Right lobe of liver (tissue), 6 donors: ENCODE measurements around the gene TNS1. TPM values are rescaled to one million over a fixed set of nuclear protein-coding genes. Genes with fewer than 3 reads are reported as not detected.
"Not testable (repeated sequence)": the region's sequence is repeated elsewhere in the genome, so short reads cannot be mapped to it uniquely, and the experiment has no call there.

Experiments used
- ATAC-seq, 4 donors: fragments of 200-7000 bp; cut with Tn5 transposase; one replicate each; pipeline ENCODE4 v1.9.1; 2020; ENCODE audit warnings: mild to moderate bottlenecking in 4 of 4, moderate library complexity in 4 of 4
- DNase-seq, 3 donors: peaks; one replicate each; pipeline ENCODE4 v3.0.0-alpha.2; 2020
- H3K27ac ChIP-seq, 3 donors: fragments of 200-600 bp; one replicate each; pipeline ENCODE4 v1.8.0; 2022
- H3K27me3 ChIP-seq, 2 donors: fragments of 200-600 bp; one replicate each; pipeline ENCODE4 v1.8.0; 2022
- H3K36me3 ChIP-seq, 4 donors: fragments of 200-600 bp; sonication (generic) in 1 of 4; one replicate each; pipeline versions ENCODE4 v1.5.1 to v1.8.0; 2017 to 2022; ENCODE audit warnings: control low read depth in 1 of 4
- H3K4me1 ChIP-seq, 4 donors: fragments of 200-600 bp; sonication (generic) in 1 of 4; one replicate each; pipeline versions ENCODE4 v1.5.1 to v1.8.0; 2017 to 2022; ENCODE audit warnings: control low read depth in 1 of 4
- H3K4me3 ChIP-seq, 3 donors: fragments of 200-600 bp; one replicate each; pipeline ENCODE4 v1.8.0; 2022
- H3K9me3 ChIP-seq, 4 donors: fragments of 200-600 bp; sonication (generic) in 1 of 4; one replicate each; pipeline versions ENCODE4 v1.5.1 to v1.8.0; 2017 to 2022; ENCODE audit warnings: control low read depth in 1 of 4
- CTCF ChIP-seq, 4 donors: fragments of 200-600 bp in 3 of 4; fragments of 450-650 bp in 1 of 4; IDR thresholded peaks; one replicate each; pipeline versions ENCODE4 v1.5.1 to v1.8.0; 2016 to 2022; ENCODE audit warnings: antibody characterized with exemption in 4 of 4, mild to moderate bottlenecking in 2 of 4
- POLR2A ChIP-seq: fragments of 450-650 bp; IDR thresholded peaks from one replicate; pipeline ENCODE4 v1.6.1; 2017; ENCODE audit warnings: antibody characterized with exemption, mild to moderate bottlenecking
- WGBS: methylation state at CpG from one replicate; pipeline ENCODE4 v1.1.6; 2018; ENCODE audit warnings: low coverage, low lambda C conversion rate; ENCODE audit not compliant: insufficient coverage; ENCODE audit errors: missing lambda C conversion rate; 5-methylcytosine and 5-hydroxymethylcytosine counted together
- intact Hi-C, 2 donors: fragments of 100-400 bp; cut with DNase I; formaldehyde crosslinking; loops; one replicate each; pipeline versions ENCODE4 v1.11.2 to v1.14.1; 2022
- total RNA-seq, 6 experiments: library from RNA; depleted of rRNA in 2 of 6; stranded (reverse); fragments of >200 nt in 2 of 6; fragmentation: NEBNext Ultra II Directional in 3 of 6; extraction: Animal tissue kit (Norgen Biotek cat#: 25700) in 3 of 6; gene quantifications; one replicate each; pipeline versions ENCODE4 v1.1.0 to v1.2.4, GENCODE V29; 2016 to 2023
- donor health status: DM: no; HTN: yes; CAD: no.
- donor health status: DM: no; HTN: no; CAD: no.
- donor health status: DM: no; HTN: no; CAD: no.
- donor health status: DM: no; HTN: yes; CAD: no.
- donor health status: DM: no; HTN: yes; CAD: no.

The TNS1 gene
- total RNA-seq, 6 experiments from 2014 or later = 68.4 to 209 (median 99.2) TPM

DNA sequence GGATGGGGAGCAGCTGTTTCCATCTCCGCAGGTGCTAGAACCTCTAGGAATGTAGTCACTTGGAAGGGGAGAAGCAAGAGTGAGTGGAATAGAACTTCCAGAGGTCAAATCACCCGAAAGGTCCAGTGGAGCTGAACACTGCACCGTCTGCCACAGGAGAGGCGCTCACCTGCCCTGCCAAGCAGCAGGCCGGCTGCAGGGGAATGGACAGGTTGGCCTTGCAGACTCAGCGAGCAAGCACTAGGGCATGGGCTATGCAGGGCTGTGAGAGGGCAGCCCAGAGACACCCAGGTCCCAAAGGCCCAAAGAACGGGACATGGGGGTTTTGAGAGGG is 214.2 kb downstream of the TNS1 start:
- 94% methylated on average over 5 of the region's 7 CpGs for WGBS
- ATAC-seq (no peak), DNase-seq (no peak)
- no peak overlapping the region for H3K4me3 ChIP-seq
- H3K27ac ChIP-seq = no peak overlapping the region
- peaks cover 0 to 8% (median 0%) of the 10 kb centered on the region in 4 donors for H3K36me3 ChIP-seq
- H3K4me1 ChIP-seq = no peaks in the 10 kb centered on the region
- H3K9me3 ChIP-seq = no peaks in the 10 kb centered on the region
- H3K27me3 ChIP-seq = no peaks in the 10 kb centered on the region
- TF ChIP-seq POLR2A (no peak), CTCF (IDR thresholded peaks at IDR 0.05) (no peak)
- intact Hi-C loops = loop anchor here (5.0 kb wide), 1 partner anchor 204 kb away; no protein-coding TSS in a partner anchor

DNA sequence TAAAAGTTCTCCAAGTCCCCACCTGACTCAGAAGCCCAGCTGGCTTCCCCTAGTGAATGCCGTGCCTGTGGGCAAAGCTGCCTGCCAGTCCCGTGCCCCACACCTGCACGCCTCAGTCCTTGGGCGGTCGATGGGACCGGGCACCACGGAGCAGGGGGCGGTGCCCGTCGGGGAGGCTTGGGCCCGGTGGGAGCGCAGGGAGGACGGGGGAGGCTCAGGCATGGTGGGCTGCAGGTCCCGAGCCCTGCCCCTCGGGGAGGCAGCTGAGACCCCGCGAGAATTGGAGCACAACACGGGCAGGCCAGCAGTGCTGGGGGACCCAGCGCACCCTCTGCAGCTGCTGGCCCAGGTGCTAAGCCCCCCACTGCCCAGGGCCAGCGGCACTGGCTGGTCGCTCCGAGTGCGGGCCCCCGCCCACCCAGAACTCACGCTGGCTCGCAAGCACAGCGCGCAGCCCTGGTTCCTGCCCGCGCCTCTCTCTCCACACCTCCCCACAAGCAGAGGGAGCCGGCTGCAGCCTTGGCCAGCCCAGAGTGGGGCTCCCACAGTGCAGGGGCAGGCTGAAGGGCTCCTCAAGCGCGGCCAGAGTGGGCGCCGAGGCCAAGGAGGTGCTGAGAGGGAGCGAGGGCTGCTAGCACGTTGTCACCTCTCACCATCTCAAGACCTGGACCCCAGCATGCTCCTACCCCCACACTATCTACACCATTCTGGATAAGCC is 215.5 kb downstream of the TNS1 start:
- H3K4me1 ChIP-seq = no peaks in the 10 kb centered on the region
- TF ChIP-seq CTCF (IDR thresholded peaks at IDR 0.05) (no peak), POLR2A (no peak)
- no peaks in the 10 kb centered on the region for H3K27me3 ChIP-seq
- no peak overlapping the region for H3K27ac ChIP-seq
- no peak for DNase-seq
- no peaks in the 10 kb centered on the region for H3K9me3 ChIP-seq
- peaks cover 0 to 8% (median 0%) of the 10 kb centered on the region in 4 donors for H3K36me3 ChIP-seq
- no peak for ATAC-seq
- intact Hi-C loops = loop anchor here (5.0 kb wide), 1 partner anchor 205 kb away; no protein-coding TSS in a partner anchor
- WGBS = no CpG with 5 or more reads among the region's 37 CpGs
- H3K4me3 ChIP-seq = no peak overlapping the region

GRCh38 chr2:217786560-217786959 is 216.2 kb downstream of the TNS1 start:
- intact Hi-C loops = loop anchor here (5.0 kb wide), 1 partner anchor 206 kb away; no protein-coding TSS in a partner anchor
- H3K27me3 ChIP-seq, H3K4me1 ChIP-seq, H3K27ac ChIP-seq, ATAC-seq, H3K9me3 ChIP-seq, DNase-seq, H3K4me3 ChIP-seq: not testable (repeated sequence)
- 0% methylated on average over 1 of the region's 5 CpGs for WGBS
- H3K36me3 ChIP-seq = peaks cover 0 to 12% (median 0%) of the 10 kb centered on the region in 4 donors

DNA sequence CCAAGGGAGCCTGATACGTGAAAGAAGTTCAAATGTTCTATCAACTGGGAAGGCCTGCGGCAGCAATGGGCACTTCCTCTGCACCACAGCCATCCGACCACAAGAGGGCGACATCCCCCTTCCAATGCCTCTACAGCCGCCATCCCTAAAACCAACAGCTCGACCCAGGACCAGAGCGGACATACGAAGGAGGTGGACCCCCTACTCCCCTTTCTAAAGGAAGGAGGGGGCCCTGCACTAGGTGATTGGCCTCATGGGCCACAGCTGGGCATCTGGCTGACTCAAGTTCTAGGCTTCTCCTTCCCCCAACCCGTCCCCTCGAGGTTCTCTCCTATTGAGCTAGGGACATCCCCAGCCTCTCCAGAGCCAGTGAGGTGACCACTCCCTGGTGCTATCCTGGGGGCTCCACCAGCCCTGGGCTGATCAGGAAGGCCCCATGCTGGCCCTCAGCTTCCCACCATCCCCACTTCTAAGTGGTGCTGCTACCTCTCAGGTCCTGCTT is 217.2 kb downstream of the TNS1 start:
- Histone ChIP-seq H3K4me1 (no peaks in the 10 kb centered on the region), H3K4me3 (no peak overlapping the region), H3K9me3 (no peaks in the 10 kb centered on the region), H3K27ac (no peak overlapping the region), H3K27me3 (no peaks in the 10 kb centered on the region), H3K36me3 (peaks cover 0 to 12% (median 0%) of the 10 kb centered on the region in 4 donors)
- DNase-seq = peak; percentile 67 to 77 (median 76)
- intact Hi-C loops = loop anchor here (5.0 kb wide), 1 partner anchor 207 kb away; no protein-coding TSS in a partner anchor
- TF ChIP-seq CTCF (IDR thresholded peaks at IDR 0.05) (peak; percentile 92 to 95 (median 93)), POLR2A (no peak)
- peak; percentile 83 to 93 (median 92) for ATAC-seq
- 31% methylated on average over 5 of the region's 10 CpGs for WGBS

DNA sequence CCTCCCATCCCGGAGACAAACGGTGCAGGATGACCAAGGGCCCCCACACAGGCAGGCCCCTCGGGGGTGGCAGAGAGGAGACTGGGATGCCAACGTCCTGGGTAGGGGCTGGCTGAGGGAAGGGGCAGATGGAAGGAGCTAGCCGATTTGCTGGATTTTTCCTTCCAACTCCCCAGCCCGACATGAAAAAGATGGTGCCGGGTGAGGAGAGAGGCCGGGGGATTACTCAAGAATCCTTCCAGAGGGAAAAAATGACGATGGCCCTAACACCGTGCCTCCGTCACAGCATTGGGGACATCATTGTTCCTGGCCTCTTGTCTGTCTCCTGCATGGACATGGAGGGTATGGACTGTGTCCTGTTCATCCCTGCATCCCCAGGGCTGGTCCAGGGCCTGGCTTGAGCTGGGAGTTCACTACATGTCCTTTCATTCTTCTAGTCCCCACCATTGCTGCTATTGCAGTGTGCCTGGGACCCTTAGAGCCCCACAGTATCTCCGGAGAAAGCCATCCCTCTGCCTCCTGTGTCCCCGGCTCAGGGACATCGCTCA is 217.7 kb downstream of the TNS1 start:
- TF ChIP-seq CTCF (IDR thresholded peaks at IDR 0.05) (no peak), POLR2A (no peak)
- Histone ChIP-seq H3K27me3 (no peaks in the 10 kb centered on the region), H3K4me1 (no peaks in the 10 kb centered on the region), H3K4me3 (no peak overlapping the region), H3K27ac (no peak overlapping the region), H3K36me3 (peaks cover 0 to 12% (median 0%) of the 10 kb centered on the region in 4 donors), H3K9me3 (no peaks in the 10 kb centered on the region)
- ATAC-seq (peak in 3 of 4 donors; percentile 3 to 7 (median 4)), DNase-seq (no peak)
- WGBS = 67% methylated on average over 8 of the region's 14 CpGs
- intact Hi-C loops = loop anchor here (5.0 kb wide), 1 partner anchor 207 kb away; no protein-coding TSS in a partner anchor
